NCI-H2107 treated with DMSO at 0.1 percent for 48 hours (cell line): ENCODE data around the gene JMJD4.

Experiments
- DNase-seq: peaks from one replicate; lab custom pipeline; 2025; ENCODE audit not compliant: unreplicated experiment; lab: John Stamatoyannopoulos, UW

The JMJD4 gene

DNA sequence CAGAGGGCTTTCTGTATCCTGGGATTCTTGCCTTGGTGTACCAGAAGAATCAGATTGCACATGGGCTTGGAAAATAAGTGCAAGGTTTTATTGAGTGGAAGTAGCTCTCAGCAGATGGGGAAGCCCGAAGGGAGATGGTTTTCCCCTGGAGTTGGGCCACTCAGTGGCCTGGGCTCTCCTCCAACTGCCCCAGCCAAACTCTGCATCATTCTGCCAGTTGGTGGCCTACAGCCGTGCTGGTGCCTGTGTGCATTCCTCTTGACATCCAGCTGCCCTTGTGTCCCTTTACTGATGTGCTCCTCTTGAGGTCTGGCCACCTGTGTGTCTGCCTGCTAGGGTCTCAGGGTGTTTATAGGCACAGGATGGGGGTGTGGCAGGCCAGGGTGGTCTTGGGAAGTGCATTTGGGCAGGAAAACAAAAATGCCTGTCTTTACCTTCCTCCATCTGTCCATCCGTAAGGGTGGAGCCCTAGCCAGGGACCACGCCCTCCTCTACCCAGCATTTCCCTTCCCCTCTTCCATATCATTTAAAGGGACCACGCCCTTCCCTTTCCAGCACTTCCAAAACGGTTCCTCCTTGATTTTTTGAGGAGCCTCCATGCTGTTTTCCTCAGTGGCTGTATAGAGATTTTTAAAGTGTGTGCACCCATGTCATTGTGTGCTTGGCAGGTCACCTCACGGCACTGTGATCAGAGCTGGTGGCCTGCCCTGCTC is 19.1 kb upstream of the JMJD4 start:
- no peak for DNase-seq

- no peak for DNase-seq
Measured at GRCh38 chr1:227749916-227750710, 15.0 kb upstream of the JMJD4 start.

GRCh38 chr1:227749225-227749624 is 14.1 kb upstream of the JMJD4 start:
- no peak for DNase-seq

- no peak for DNase-seq
Measured at GRCh38 chr1:227748496-227749182, 13.5 kb upstream of the JMJD4 start.

DNA sequence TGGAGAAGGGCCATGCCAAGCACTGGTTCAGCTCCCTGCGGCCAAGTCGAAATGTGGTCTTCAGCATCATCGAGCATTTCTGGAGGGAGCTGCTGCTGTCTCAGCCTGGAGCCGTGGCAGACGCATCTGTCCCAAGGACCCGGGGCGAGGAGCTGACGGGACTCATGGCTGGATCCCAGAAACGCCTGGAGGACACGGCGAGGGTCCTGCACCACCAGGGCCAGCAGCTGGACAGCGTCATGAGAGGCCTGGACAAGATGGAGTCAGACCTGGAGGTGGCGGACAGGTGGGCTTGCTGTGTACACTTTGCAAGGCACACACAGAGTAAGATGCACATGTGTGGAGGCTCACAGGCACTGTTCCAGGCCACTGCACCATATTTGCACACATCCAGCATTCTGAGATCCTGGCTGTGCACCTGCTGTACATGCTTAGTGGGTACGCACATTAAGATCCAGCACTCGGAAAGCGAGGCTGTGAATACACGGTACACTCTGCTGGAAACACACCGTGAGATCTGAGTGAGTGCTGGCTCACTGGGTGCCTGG is 12.9 kb upstream of the JMJD4 start:
- DNase-seq = no peak

GRCh38 chr1:227747382-227747781 is 12.3 kb upstream of the JMJD4 start:
- DNase-seq = no peak

- DNase-seq = no peak
Measured at GRCh38 chr1:227746676-227747075, 11.6 kb upstream of the JMJD4 start.

DNA sequence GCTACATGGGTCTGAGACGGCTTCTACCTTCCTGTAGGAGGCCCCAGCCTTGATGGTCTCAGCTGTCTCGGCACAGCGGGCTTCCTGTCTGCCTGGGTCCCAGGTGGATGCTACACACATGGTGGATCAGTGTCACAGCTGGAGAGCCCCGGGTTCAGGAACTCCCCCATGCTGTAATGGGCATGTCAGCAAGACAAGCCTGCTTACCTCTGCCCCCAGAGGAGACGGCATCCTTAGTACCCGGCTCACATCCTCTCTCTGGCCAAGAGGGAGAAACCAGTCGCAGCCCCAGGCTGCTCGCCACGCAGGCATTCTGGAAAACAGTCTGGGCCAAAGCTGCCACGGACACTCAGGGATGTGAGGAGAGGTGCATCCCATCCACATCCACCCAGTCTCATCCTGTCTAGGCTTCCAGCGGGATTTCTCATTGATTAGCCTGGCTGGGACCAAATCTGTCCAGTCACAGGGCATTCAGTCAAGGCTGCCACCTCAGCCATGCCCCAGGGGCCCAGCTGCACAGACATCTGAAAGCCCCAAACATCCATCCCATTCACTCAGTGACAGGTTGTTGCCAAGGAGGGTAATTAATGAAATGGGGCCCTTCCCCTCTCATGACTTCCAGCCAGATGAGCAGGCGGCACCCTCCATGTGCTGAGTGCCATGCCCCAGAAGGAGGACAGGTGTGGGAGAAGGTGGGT is 10.6 kb upstream of the JMJD4 start:
- DNase-seq = no peak

DNA sequence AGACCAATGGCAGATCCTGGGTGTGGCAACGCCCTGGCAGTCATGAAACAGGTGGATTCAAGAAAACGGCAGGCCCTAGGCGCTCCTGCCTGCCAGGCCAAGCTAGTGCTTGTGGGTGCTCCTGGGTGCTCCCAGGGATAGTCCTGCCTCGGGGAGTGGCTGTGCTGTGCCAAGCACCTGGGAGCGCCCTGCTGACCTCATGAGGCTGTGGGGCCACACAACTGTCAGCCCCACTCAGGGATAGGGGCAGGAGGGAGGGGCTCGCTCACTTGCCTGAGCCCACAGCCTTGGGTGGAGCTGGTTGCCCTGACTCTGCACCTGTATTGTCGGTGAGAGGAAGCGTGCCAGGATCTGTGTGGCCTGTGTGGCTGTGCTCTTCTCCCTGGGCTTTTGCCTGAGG is 9.6 kb upstream of the JMJD4 start:
- DNase-seq = no peak

GRCh38 chr1:227742738-227743715 is 7.9 kb upstream of the JMJD4 start:
- DNase-seq = no peak

DNA sequence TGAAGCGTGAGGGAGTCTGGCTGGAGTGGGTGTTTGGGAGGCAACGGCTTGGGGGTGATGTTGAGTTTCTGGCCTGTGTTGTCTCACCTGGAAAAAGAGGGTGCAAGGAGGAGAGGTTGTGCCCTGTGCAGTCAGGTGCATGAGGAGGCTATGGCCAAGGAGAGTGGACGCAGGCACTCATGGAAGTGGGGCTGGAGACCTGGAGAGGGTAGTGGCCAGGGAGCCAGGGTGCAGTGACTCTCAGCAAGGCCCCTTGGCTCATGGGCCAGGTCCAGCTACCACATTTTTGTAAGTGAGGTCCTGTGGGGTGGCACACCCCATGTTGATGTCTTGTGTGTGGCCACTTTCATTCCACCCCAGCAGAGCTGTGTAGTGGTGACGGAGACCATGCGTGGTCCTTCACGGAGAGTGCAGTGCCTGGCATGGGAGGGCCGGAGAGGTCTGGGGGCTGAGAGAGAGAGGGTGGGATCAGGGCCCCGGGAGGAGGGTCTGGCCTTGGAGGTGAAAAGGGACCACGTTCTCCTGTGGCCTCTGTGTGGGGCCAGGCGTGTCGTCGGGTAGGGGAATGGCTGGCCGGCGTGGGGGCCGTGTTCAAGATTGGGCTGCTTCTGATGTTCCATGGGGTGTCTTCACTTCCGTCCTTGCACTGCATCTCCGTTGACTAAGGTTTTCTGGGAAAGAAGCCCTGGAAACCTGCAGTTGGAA is 6.2 kb upstream of the JMJD4 start:
- no peak for DNase-seq

DNA sequence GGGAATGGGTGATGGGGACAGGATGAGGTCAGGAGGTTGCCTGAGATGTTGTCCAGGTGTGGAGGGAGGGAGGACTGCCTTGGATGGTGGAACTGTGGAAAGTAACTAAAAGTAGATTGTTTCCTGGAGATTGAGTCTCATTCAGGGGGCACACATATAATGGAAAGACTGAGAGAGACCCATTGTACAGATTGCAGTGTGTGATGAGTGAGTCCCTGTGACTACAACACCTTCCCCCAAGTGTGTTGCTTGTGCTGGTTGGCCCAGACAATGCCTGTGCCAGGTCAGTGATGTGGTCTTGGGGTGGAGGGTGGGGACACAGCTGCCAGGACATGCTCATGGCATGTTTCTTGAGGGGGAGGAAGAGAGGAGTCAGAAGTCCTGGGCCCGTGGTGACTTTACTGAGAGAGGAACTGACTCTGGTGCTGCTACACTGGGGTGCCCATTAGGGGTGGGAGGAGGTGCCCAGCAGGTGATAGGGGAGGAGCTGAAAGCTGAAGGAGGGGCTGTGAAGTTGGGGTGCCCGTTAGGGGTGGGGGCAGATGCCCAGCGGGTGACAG is 5.4 kb upstream of the JMJD4 start:
- DNase-seq = no peak

GRCh38 chr1:227739636-227740035 is 4.5 kb upstream of the JMJD4 start:
- DNase-seq = no peak

- no peak for DNase-seq
Measured at GRCh38 chr1:227738820-227739219, 3.7 kb upstream of the JMJD4 start.

GRCh38 chr1:227736814-227737432 is 1.8 kb upstream of the JMJD4 start:
- DNase-seq = no peak

DNA sequence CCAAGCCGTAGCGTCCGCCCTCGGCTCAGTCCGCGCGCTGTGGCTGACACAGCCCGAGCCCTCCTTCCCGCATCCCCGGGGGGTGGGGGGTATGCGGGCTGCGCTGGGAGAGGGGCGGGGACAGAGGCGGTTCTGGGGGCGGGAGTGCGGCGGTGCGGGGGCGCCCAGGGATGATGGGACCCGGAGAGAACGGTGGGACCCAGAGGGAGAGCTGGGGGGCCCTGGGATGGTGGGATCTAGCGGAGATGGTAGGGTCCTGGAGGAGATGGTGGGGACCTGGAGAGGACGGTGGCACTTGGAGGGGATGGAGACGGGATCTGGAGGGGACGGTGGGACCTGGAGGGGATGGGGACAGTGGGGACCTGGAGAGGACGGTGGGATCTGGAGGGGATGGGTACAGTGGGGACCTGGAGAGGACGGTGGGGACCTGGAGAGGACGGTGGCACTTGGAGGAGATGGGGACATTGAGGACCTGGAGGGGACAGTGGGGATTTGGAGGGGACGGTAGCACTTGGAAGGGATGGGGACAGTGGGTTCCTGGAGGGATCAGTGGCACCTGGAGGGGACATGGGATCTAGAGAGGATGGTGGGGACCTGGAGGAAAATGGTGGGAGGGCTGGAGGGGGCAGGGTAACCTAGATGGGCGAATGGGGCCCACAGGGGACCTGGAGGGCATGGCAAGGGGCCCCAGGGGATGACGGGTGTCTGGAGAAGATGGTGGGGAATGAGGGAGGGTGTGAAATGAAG is 610 bp upstream of the JMJD4 start:
- DNase-seq = no peak

DNA sequence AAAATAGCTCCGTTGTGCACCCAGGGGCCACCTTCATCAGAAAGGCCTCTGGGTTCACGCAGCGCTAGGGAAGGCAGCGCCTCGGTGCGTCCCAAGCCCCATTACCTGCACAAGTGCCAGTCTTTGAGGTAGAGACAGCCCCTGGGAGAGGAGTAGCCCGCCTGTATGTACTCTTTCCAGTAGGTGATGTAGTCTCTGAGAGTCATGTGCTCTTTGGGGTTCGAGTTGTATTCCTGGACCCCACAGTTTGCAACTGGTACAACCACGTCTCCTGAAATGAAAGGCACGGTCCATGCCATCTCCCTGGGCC is 601 bp downstream of the JMJD4 start:
- no peak for DNase-seq
